Kidney (tissue), 14 donors: ENCODE results near the gene CYTL1. TPM values are rescaled to one million over a fixed set of nuclear protein-coding genes. Genes with fewer than 3 reads are reported as not detected.

Experiments used
- DNase-seq, 5 donors: peaks; one replicate each; pipeline ENCODE4 v3.0.0-alpha.2; 2013 to 2020
- FAIRE-seq: peaks from 2 replicates; lab custom pipeline; 2012; peaks lifted over from hg19 to GRCh38; lab: Jason Lieb, UNC
- H3K27ac ChIP-seq, 2 donors: one replicate each; pipeline ENCODE4 v1.7.0; 2013; ENCODE audit warnings: low read depth in 2 of 2, low read length in 2 of 2, inconsistent platforms in 1 of 2
- H3K27me3 ChIP-seq: one replicate; pipeline ENCODE4 v1.7.1; 2013; ENCODE audit warnings: low read length, inconsistent platforms; ENCODE audit not compliant: control insufficient read depth, insufficient read depth
- H3K36me3 ChIP-seq, 3 donors: one replicate each; pipeline versions ENCODE4 v1.7.0 to v1.7.1; 2013; ENCODE audit warnings: low read length in 3 of 3, control low read depth in 1 of 3, inconsistent platforms in 1 of 3; ENCODE audit not compliant: insufficient read depth in 3 of 3, control insufficient read depth in 2 of 3
- H3K4me1 ChIP-seq, 3 donors: one replicate each; pipeline versions ENCODE4 v1.7.0 to v1.7.1; 2013; ENCODE audit warnings: low read length in 3 of 3, inconsistent platforms in 1 of 3, low read depth in 1 of 3; ENCODE audit not compliant: control insufficient read depth in 2 of 3, insufficient read depth in 2 of 3
- H3K4me3 ChIP-seq, 3 donors: one replicate each; pipeline versions ENCODE4 v1.7.0 to v1.8.1; 2013; ENCODE audit warnings: low read length in 3 of 3, control low read depth in 1 of 3, inconsistent platforms in 1 of 3
- H3K9ac ChIP-seq, 3 donors: one replicate each; pipeline versions ENCODE4 v1.7.0 to v1.7.1; 2013; ENCODE audit warnings: low read length in 3 of 3, control low read depth in 1 of 3, inconsistent platforms in 1 of 3
- H3K9me3 ChIP-seq, 3 donors: one replicate each; pipeline versions ENCODE4 v1.7.0 to v1.7.1; 2013; ENCODE audit warnings: low read length in 3 of 3, control low read depth in 1 of 3, inconsistent platforms in 1 of 3; ENCODE audit not compliant: control insufficient read depth in 2 of 3, insufficient read depth in 1 of 3
- CTCF ChIP-seq: IDR thresholded peaks from 3 replicates; pipeline ENCODE4 v1.5.1; 2012; ENCODE audit warnings: mild to moderate bottlenecking, moderate library complexity, borderline replicate concordance; ENCODE audit not compliant: insufficient read depth; ENCODE audit errors: extremely low read depth
- intact Hi-C: fragments of 100-400 bp; cut with DNase I; formaldehyde crosslinking; loops from one replicate; pipeline ENCODE4 v1.11.1; 2022
- polyA plus RNA-seq: library from polyadenylated mRNA; stranded (reverse); fragments of 350-450 nt; fragmentation: Illumina TruSeq; extraction: RNeasy Lipid Tissue Mini Kit (QIAGEN cat#74804); gene quantifications from one replicate; pipeline ENCODE4 v1.2.3, GENCODE V29; 2014; ENCODE audit warnings: low read depth, low replicate concordance; ENCODE audit not compliant: insufficient read depth
- total RNA-seq: library from RNA; stranded (reverse); fragmentation: NEBNext Ultra II Directional; extraction: Animal tissue kit (Norgen Biotek cat#: 25700); gene quantifications from one replicate; pipeline ENCODE4 v1.2.1, GENCODE V29; 2021
- donor health status: control.
- donor health status: control.
- donor health status: control.
- donor health status: control.
- donor health status: control.
- donor health status: DM: yes; HTN: yes; CAD: no.
- donor health status: Normal renal cell carcinoma (clear cell type).

Gene CYTL1
- total and polyA plus RNA-seq, 2 donors from 2014 or later = 1.7 TPM; not detected in 1

GRCh38 chr4:4981427-4981826 is 37.8 kb downstream of the CYTL1 start:
- no peak for TF ChIP-seq CTCF
- Histone ChIP-seq H3K9me3 (no peaks in the 10 kb centered on the region), H3K36me3 (no peaks in the 10 kb centered on the region), H3K27me3 (no peaks in the 10 kb centered on the region), H3K9ac (no peak overlapping the region), H3K4me3 (no peak overlapping the region), H3K27ac (no peak overlapping the region), H3K4me1 (no peaks in the 10 kb centered on the region)
- DNase-seq (no peak), FAIRE-seq (no peak)
- intact Hi-C loops = no loop called here

- Histone ChIP-seq H3K4me3 (no peak overlapping the region), H3K27ac (no peak overlapping the region), H3K9ac (no peak overlapping the region), H3K4me1 (no peaks in the 10 kb centered on the region), H3K27me3 (no peaks in the 10 kb centered on the region), H3K9me3 (no peaks in the 10 kb centered on the region), H3K36me3 (no peaks in the 10 kb centered on the region)
- intact Hi-C loops = no loop called here
- no peak for TF ChIP-seq CTCF
- no peak for FAIRE-seq
- no peak for DNase-seq
Measured at GRCh38 chr4:4980621-4981230, 38.5 kb downstream of the CYTL1 start.

- H3K4me3 ChIP-seq = no peak overlapping the region
- H3K27ac ChIP-seq = no peak overlapping the region
- intact Hi-C loops = no loop called here
- no peak for TF ChIP-seq CTCF
- no peaks in the 10 kb centered on the region for H3K9me3 ChIP-seq
- no peaks in the 10 kb centered on the region for H3K36me3 ChIP-seq
- FAIRE-seq (no peak), DNase-seq (no peak)
- no peak overlapping the region for H3K9ac ChIP-seq
- no peaks in the 10 kb centered on the region for H3K4me1 ChIP-seq
- H3K27me3 ChIP-seq = no peaks in the 10 kb centered on the region
Measured at GRCh38 chr4:4979971-4980370, 39.3 kb downstream of the CYTL1 start.

GRCh38 chr4:4974727-4975126 is 44.5 kb downstream of the CYTL1 start:
- no peak for FAIRE-seq
- Histone ChIP-seq H3K9me3 (no peaks in the 10 kb centered on the region), H3K27ac (no peak overlapping the region), H3K36me3 (no peaks in the 10 kb centered on the region), H3K9ac (no peak overlapping the region), H3K4me1 (no peaks in the 10 kb centered on the region), H3K4me3 (no peak overlapping the region), H3K27me3 (no peaks in the 10 kb centered on the region)
- no peak for DNase-seq
- TF ChIP-seq CTCF = no peak
- intact Hi-C loops = no loop called here
